Duodenal mucosa (tissue), 2 donors: ENCODE measurements around the gene MMP1.

Source experiments
- H3K27ac ChIP-seq: one replicate; pipeline ENCODE4 v1.7.0; 2013; ENCODE audit warnings: low read depth, low read length
- H3K27me3 ChIP-seq, 2 donors: one replicate each; pipeline ENCODE4 v1.7.0; 2013; ENCODE audit warnings: low read length in 2 of 2, control low read depth in 1 of 2; ENCODE audit not compliant: insufficient read depth in 2 of 2, control insufficient read depth in 1 of 2
- H3K36me3 ChIP-seq, 2 donors: one replicate each; pipeline ENCODE4 v1.7.0; 2013; ENCODE audit warnings: low read length in 2 of 2, control low read depth in 1 of 2; ENCODE audit not compliant: insufficient read depth in 2 of 2, control insufficient read depth in 1 of 2
- H3K4me1 ChIP-seq, 2 donors: one replicate each; pipeline ENCODE4 v1.7.0; 2013; ENCODE audit warnings: low read length in 2 of 2, control low read depth in 1 of 2; ENCODE audit not compliant: insufficient read depth in 2 of 2, control insufficient read depth in 1 of 2
- H3K4me3 ChIP-seq, 2 donors: one replicate each; pipeline ENCODE4 v1.7.0; 2013; ENCODE audit warnings: low read length in 2 of 2, low read depth in 1 of 2
- H3K9ac ChIP-seq, 2 donors: one replicate each; pipeline ENCODE4 v1.7.0; 2013; ENCODE audit warnings: low read length in 2 of 2, low read depth in 1 of 2
- H3K9me3 ChIP-seq, 2 donors: one replicate each; pipeline ENCODE4 v1.7.0; 2013; ENCODE audit warnings: low read length in 2 of 2, control low read depth in 1 of 2; ENCODE audit not compliant: control insufficient read depth in 1 of 2

MMP1 gene

GRCh38 chr11:102798012-102798746, at the start of gene MMP1:
TSS of gene MMP1 (minus strand) at chr11:102798160. CDS start at chr11:102798092, 68 bp downstream.
- Histone ChIP-seq H3K27ac (no peak within 1 kb of the TSS), H3K4me1 (peaks cover 18 to 35% of the 10 kb centered on the region in 2 donors)

GRCh38 chr11:102846292-102846691, 48.3 kb upstream of the MMP1 start:
- H3K36me3 ChIP-seq, result no peaks in the 10 kb centered on the region
- no peak overlapping the region for H3K4me3 ChIP-seq
- H3K27ac ChIP-seq, result no peak overlapping the region
- H3K9me3 ChIP-seq, result no peaks in the 10 kb centered on the region
- no peaks in the 10 kb centered on the region for H3K27me3 ChIP-seq
- no peak overlapping the region for H3K9ac ChIP-seq
- H3K4me1 ChIP-seq, result peaks cover 10 to 25% of the 10 kb centered on the region in 2 donors

More at GRCh38 chr11:102798012-102798746, at the start of gene MMP1:
- Histone ChIP-seq H3K4me3 (no peak within 1 kb of the TSS), H3K27me3 (no peaks in the 10 kb centered on the region), H3K36me3 (no peaks in the 10 kb centered on the region), H3K9ac (no peak within 1 kb of the TSS), H3K9me3 (no peaks in the 10 kb centered on the region)

GRCh38 chr11:102843489-102843888, 45.5 kb upstream of the MMP1 start, which contains the start of gene MMP3:
TSS of gene MMP3 (minus strand) at chr11:102843609. CDS start at chr11:102843546, 63 bp downstream.
- Histone ChIP-seq H3K4me1 (peaks cover 0 to 14% of the 10 kb centered on the region in 2 donors), H3K27me3 (no peaks in the 10 kb centered on the region), H3K9me3 (no peaks in the 10 kb centered on the region), H3K4me3 (no peak within 1 kb of the TSS), H3K9ac (no peak within 1 kb of the TSS), H3K27ac (no peak within 1 kb of the TSS), H3K36me3 (no peaks in the 10 kb centered on the region)

- Histone ChIP-seq H3K9me3 (no peaks in the 10 kb centered on the region), H3K4me1 (peaks cover 0 to 17% of the 10 kb centered on the region in 2 donors), H3K27ac (no peak overlapping the region), H3K9ac (no peak overlapping the region), H3K36me3 (no peaks in the 10 kb centered on the region), H3K4me3 (no peak overlapping the region), H3K27me3 (no peaks in the 10 kb centered on the region)
These were observed 45.0 kb upstream of the MMP1 start for GRCh38 chr11:102842930-102843329.

- no peak overlapping the region for H3K9ac ChIP-seq
- H3K36me3 ChIP-seq, result no peaks in the 10 kb centered on the region
- peaks cover 7 to 27% of the 10 kb centered on the region in 2 donors for H3K4me1 ChIP-seq
- H3K27ac ChIP-seq, result no peak overlapping the region
- no peaks in the 10 kb centered on the region for H3K9me3 ChIP-seq
- H3K4me3 ChIP-seq, result no peak overlapping the region
- no peaks in the 10 kb centered on the region for H3K27me3 ChIP-seq
These were observed 42.1 kb upstream of the MMP1 start for GRCh38 chr11:102840018-102840417.

GRCh38 chr11:102837646-102838045, 39.7 kb upstream of the MMP1 start:
- no peaks in the 10 kb centered on the region for H3K27me3 ChIP-seq

GRCh38 chr11:102837156-102837555, 39.2 kb upstream of the MMP1 start:
- H3K9ac ChIP-seq, result no peak overlapping the region
- H3K9me3 ChIP-seq, result no peaks in the 10 kb centered on the region
- no peaks in the 10 kb centered on the region for H3K27me3 ChIP-seq
- no peak overlapping the region for H3K27ac ChIP-seq
- peaks cover 7 to 24% of the 10 kb centered on the region in 2 donors for H3K4me1 ChIP-seq
- H3K4me3 ChIP-seq, result no peak overlapping the region
- H3K36me3 ChIP-seq, result no peaks in the 10 kb centered on the region

More at GRCh38 chr11:102837646-102838045, 39.7 kb upstream of the MMP1 start:
- Histone ChIP-seq H3K4me3 (no peak overlapping the region), H3K36me3 (no peaks in the 10 kb centered on the region), H3K9ac (no peak overlapping the region), H3K9me3 (no peaks in the 10 kb centered on the region), H3K27ac (no peak overlapping the region), H3K4me1 (peaks cover 7 to 24% of the 10 kb centered on the region in 2 donors)

- Histone ChIP-seq H3K9me3 (no peaks in the 10 kb centered on the region), H3K27me3 (no peaks in the 10 kb centered on the region), H3K27ac (no peak overlapping the region), H3K4me1 (peaks cover 10 to 24% of the 10 kb centered on the region in 2 donors), H3K36me3 (no peaks in the 10 kb centered on the region), H3K4me3 (no peak overlapping the region), H3K9ac (no peak overlapping the region)
These were observed 38.4 kb upstream of the MMP1 start for GRCh38 chr11:102836290-102836875.

- no peaks in the 10 kb centered on the region for H3K9me3 ChIP-seq
- peak overlapping the region; percentile 33 to 53 for H3K4me3 ChIP-seq
- H3K36me3 ChIP-seq, result no peaks in the 10 kb centered on the region
- no peak overlapping the region for H3K27ac ChIP-seq
- no peaks in the 10 kb centered on the region for H3K27me3 ChIP-seq
- no peak overlapping the region for H3K9ac ChIP-seq
- peaks cover 10 to 24% of the 10 kb centered on the region in 2 donors for H3K4me1 ChIP-seq
These were observed 35.8 kb upstream of the MMP1 start for GRCh38 chr11:102833731-102834130.

- Histone ChIP-seq H3K27ac (no peak overlapping the region), H3K27me3 (no peaks in the 10 kb centered on the region), H3K9ac (peak overlapping the region; percentile 72 to 80), H3K36me3 (no peaks in the 10 kb centered on the region), H3K9me3 (no peaks in the 10 kb centered on the region), H3K4me1 (peaks cover 10 to 20% of the 10 kb centered on the region in 2 donors), H3K4me3 (peak overlapping the region; percentile 77 to 84)
These were observed 34.7 kb upstream of the MMP1 start for GRCh38 chr11:102832612-102833011.
